ENCODE measurements around the gene RAPGEF3. TPM values are rescaled to one million over a fixed set of nuclear protein-coding genes. Genes with fewer than 3 reads are reported as not detected.

Gene RAPGEF3
- 2.9 and 6.1 TPM in 2 replicates for total RNA-seq (2014; rRNA removed; shearing (Covaris generic); ENCODE audit: low replicate concordance)

GRCh38 chr12:47758834-47759690, at the start of gene RAPGEF3:
Gene RAPGEF3, minus strand, starts transcription at chr12:47758880. Its CDS starts 324 bp downstream, at chr12:47758556.
- H3K4me3 ChIP-seq = peak within 1 kb of the TSS; percentile 61

DNA sequence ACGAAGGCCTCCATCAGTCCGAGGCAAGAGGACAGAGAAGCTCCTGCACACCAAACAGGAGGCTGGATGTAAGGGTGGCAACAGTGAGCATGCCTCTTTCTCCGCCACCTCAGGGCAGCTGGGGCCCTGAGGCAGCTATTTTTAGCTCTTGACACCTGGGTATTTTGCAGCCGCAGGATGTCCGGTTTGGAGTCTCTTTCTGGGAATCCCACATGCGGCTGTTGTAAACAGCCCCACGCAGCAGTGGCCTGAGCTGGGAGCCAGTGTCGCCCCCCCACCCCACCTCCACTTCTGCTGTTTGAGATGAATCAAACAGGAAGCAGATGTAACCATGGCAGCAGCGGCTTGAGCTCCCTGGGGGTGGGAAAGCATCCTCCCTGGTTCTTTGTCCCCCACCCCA, 49.4 kb upstream of the RAPGEF3 start:
- no peak for DNase-seq
- Histone ChIP-seq H3K9me3 (no peaks in the 10 kb centered on the region), H3K27me3 (no peaks in the 10 kb centered on the region), H3K4me3 (no peak overlapping the region), H3K36me3 (peaks cover 35% of the 10 kb centered on the region)

More at GRCh38 chr12:47758834-47759690, at the start of gene RAPGEF3:
- Histone ChIP-seq H3K9me3 (no peaks in the 10 kb centered on the region), H3K27me3 (no peaks in the 10 kb centered on the region), H3K36me3 (no peaks in the 10 kb centered on the region)
- peak; percentile 93 for DNase-seq

- no peak for DNase-seq
- H3K9me3 ChIP-seq = no peaks in the 10 kb centered on the region
- peaks cover 37% of the 10 kb centered on the region for H3K36me3 ChIP-seq
- no peaks in the 10 kb centered on the region for H3K27me3 ChIP-seq
- H3K4me3 ChIP-seq = no peak overlapping the region
Observed at GRCh38 chr12:47807338-47807737, 48.7 kb upstream of the RAPGEF3 start.

DNA sequence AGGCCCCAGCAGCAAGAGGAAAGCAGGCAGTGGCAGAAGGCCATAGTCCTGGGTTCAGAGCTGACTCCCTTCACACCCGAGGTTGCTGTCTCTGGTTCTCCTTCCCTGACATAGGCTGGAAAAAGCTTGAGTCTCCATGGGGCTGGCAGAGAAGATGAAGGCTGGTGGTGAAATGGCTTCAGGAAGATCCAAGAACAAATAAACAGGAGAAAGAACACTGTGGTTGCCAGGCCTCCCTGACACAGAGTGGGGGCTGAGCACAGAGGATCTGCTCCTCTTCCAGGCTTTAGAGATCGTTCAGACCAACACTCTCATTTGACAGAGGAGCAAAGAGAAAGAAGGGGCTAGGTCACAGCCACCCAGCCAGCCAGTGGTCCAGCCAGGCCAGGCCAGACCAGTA, 46.7 kb upstream of the RAPGEF3 start:
- Histone ChIP-seq H3K36me3 (peaks cover 38% of the 10 kb centered on the region), H3K4me3 (no peak overlapping the region), H3K9me3 (no peaks in the 10 kb centered on the region), H3K27me3 (no peaks in the 10 kb centered on the region)
- peak; percentile 30 for DNase-seq

GRCh38 chr12:47804171-47804570, 45.5 kb upstream of the RAPGEF3 start:
- no peaks in the 10 kb centered on the region for H3K9me3 ChIP-seq
- H3K27me3 ChIP-seq = no peaks in the 10 kb centered on the region
- no peak for DNase-seq
- no peak overlapping the region for H3K4me3 ChIP-seq
- peaks cover 38% of the 10 kb centered on the region for H3K36me3 ChIP-seq

DNA sequence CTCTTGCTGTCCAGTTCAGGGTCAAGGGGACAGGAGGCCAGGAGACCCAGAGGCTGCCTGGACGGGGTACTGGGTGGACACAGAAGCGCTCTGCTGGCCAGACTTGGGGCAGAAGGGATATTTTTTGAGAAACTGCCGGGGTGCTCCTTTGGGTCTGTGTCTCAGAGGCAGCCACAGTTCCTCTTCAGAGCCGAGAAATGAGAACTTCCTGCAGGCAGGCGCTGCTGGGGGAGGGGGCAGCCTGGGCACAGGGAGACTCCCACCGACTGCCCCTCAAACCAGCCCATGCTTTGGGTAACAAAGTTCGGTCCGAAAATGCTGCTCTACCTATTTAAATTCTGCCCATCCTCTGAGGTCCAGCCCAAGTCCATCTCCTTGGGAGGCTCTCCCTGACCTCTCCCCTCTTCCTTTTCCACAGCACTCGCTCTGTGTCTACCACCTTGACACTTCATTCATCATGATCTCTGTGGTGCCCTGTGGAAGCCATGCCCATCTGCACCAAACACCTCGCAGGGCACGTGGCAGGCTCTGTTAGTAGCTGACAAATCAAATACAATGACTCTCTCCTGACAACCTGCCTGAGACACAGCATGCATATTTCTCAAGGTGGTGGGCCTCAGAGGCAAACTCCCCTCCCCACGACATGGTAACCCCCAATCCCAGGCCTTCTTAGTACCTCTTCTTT, 44.7 kb upstream of the RAPGEF3 start:
- Histone ChIP-seq H3K4me3 (no peak overlapping the region), H3K36me3 (peaks cover 39% of the 10 kb centered on the region), H3K9me3 (no peaks in the 10 kb centered on the region), H3K27me3 (no peaks in the 10 kb centered on the region)
- no peak for DNase-seq

- H3K36me3 ChIP-seq = peaks cover 42% of the 10 kb centered on the region
- no peaks in the 10 kb centered on the region for H3K9me3 ChIP-seq
- no peak for DNase-seq
Observed at GRCh38 chr12:47802312-47802711, 43.6 kb upstream of the RAPGEF3 start.

GRCh38 chr12:47801904-47802246, 43.2 kb upstream of the RAPGEF3 start:
- Histone ChIP-seq H3K4me3 (no peak overlapping the region), H3K9me3 (no peaks in the 10 kb centered on the region), H3K36me3 (peaks cover 44% of the 10 kb centered on the region), H3K27me3 (no peaks in the 10 kb centered on the region)
- DNase-seq = no peak

More at GRCh38 chr12:47802312-47802711, 43.6 kb upstream of the RAPGEF3 start:
- H3K27me3 ChIP-seq = no peaks in the 10 kb centered on the region
- H3K4me3 ChIP-seq = no peak overlapping the region

DNA sequence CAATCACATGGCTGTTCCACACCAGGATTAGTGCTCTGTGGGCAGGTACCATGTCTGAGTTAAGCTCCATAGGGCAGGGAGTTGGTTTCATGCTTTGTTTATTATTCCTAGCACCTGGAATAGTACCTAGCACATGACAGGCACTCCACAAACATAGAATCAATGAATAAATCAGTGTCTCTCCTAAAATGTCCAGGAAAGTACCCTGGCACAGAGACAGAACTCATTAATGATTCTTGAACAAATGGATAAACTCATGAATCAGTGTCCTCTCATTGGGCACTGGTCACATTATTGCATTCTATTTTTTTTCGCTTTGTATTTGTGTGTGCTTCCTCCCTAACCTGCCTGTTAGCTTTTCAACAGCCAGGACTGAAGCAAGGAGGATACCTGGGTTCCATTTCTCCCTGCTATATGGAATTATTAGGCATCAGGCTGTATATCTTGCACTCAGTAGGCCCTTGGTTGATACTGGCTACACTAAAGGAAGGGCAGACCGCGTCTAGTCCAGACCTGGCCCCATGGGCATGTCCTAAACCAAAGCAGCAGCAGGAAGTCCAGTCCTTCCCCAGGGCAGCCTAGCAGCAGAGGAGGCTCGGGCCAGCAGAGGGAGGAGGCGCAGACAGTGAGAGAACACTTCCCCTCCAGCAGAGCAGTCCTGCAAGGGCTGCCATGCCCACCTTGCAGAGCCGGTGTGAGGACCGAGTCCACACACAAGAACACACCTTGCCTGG, 42.7 kb upstream of the RAPGEF3 start:
- no peak for DNase-seq
- Histone ChIP-seq H3K4me3 (no peak overlapping the region), H3K36me3 (peaks cover 47% of the 10 kb centered on the region), H3K9me3 (no peaks in the 10 kb centered on the region), H3K27me3 (no peaks in the 10 kb centered on the region)

DNA sequence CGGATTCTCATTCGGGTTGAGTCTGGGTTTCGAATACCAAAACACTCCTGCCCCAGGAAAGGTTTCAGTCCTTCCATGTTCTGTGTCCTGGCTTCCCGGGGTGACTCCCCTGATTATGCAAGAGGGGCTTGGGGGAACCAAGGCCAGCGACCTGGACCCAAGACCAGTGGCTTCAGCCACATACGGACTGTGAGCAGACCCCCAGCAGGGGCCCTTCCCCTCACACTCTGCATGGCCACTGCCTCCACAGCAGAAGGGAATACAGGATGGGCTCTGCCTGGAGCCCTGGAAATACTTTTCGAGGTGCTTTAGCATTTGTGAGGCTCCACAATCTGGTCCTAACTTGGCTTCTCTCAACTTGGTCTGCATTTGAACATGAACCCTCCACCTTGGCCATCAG, 41.9 kb upstream of the RAPGEF3 start:
- Histone ChIP-seq H3K9me3 (no peaks in the 10 kb centered on the region), H3K4me3 (no peak overlapping the region), H3K27me3 (no peaks in the 10 kb centered on the region), H3K36me3 (peaks cover 48% of the 10 kb centered on the region)
- DNase-seq = no peak

DNA sequence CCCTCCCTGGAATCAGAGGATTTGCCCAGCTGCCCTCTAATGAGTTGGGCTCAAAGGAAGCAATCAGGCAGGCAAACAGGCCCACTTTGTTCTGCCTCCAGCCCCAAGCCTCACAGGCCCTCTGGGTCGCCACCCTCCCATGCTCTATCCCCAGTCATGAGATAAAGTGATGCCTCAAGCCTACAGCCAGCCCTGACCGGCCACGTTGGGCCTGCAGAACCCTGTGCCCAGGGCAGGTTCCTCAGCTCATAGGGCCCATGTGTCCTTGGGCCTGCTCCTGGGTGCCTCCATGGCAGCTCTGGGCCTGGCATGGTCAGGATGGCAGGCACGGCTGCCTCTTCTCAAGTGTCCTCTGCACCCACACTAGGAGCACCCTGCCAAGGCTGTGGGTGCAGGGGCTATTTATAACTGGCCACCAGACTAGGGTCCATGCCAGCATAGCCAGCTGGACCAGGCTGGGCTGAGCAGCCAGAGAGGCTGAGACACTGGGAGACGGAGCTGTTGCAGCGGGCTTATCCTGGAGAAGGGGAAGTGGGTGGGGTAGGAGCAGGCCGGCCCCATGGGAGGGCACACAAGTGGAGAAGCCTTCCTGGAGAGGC, 40.8 kb upstream of the RAPGEF3 start:
- H3K27me3 ChIP-seq = no peaks in the 10 kb centered on the region
- H3K9me3 ChIP-seq = no peaks in the 10 kb centered on the region
- DNase-seq = peak; percentile 62
- peaks cover 54% of the 10 kb centered on the region for H3K36me3 ChIP-seq
- no peak overlapping the region for H3K4me3 ChIP-seq

DNA sequence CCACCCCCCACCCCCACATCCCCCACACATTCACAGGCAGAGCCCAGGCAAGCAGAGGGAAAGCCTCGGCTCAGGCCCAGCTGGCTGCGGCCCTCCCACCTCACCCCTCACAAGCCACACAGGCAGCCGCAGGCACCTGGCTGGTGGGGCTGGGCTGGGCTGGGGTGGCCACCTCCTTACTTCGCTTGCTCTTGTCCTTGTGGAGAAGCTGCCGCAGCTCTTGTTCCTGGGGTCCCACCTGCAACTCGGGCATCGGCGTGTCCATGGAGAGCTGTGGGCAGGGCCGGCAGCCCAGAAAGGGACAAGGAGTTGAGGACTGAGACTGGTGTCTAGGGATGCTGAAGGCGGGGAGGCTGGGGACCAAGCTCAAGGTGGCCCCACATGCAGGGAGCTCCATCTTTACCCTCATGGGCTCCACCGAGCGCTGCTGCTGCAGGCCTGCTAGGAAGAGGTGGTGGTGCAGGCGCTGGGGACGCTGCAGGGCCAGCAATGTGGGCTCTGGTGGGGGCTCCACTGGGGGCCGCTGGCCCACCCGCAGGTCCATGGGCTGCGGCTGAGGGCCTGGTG, 39.8 kb upstream of the RAPGEF3 start:
- Histone ChIP-seq H3K4me3 (no peak overlapping the region), H3K27me3 (no peaks in the 10 kb centered on the region), H3K36me3 (peaks cover 55% of the 10 kb centered on the region), H3K9me3 (no peaks in the 10 kb centered on the region)
- no peak for DNase-seq

DNA sequence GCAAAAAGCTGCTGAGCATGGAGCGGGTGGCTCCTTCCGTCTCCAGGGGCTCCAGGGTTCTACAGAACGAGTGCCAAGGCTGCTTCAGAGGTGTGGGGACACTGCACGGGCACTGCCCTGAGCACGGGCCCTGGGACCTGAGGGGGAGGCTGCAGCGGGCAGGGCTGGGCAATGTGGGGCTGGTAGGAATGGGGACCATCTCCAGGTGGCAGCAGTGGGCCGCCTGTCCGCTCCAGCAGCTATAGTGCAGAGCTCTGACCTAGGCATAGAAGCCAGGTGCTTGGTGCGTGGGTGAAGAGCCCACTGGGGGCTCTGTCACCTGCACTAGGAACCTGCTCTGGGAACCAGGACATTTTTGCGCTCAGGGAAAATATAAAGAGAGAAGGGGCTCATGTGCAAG, 38.8 kb upstream of the RAPGEF3 start:
- Histone ChIP-seq H3K27me3 (no peaks in the 10 kb centered on the region), H3K9me3 (no peaks in the 10 kb centered on the region), H3K4me3 (no peak overlapping the region), H3K36me3 (peaks cover 55% of the 10 kb centered on the region)
- no peak for DNase-seq

GRCh38 chr12:47795814-47796411, 37.2 kb upstream of the RAPGEF3 start:
- peaks cover 47% of the 10 kb centered on the region for H3K36me3 ChIP-seq
- no peak overlapping the region for H3K4me3 ChIP-seq
- DNase-seq = no peak
- H3K9me3 ChIP-seq = no peaks in the 10 kb centered on the region
- no peaks in the 10 kb centered on the region for H3K27me3 ChIP-seq

DNA sequence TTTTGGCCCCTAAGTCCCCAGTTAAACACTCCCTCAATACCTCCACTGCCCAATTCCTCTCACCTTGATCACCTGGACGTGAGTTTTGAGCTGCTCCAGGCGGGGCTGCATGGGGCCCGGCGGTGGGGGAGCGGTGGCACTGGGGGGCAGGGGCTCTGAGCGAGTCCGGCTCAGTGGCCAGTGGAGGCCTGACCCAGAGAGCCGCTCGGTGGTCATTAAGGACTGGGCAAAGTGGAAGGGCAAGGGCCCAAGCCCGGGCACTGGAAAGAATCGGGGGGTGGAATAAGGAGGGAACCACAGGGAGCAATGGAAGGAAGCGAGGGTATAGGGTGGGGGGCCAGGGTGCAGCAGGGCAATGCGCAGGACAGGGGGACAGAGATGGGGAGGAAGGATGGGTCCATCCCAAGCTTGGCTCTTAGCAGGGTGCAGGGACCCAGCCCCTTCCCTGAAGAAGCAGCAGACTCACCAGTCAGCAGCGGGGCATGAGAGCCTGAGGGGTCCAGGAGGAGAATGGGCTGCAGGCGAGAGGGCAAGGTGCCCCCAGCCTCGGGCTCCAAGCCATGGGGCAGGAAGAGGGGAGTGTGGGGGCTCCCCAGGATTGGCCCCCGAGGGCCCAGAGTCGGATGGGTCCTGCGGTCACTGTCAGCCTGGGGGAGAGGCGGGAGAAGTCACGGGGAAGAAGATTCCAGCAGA, 36.6 kb upstream of the RAPGEF3 start:
- Histone ChIP-seq H3K9me3 (no peaks in the 10 kb centered on the region), H3K4me3 (no peak overlapping the region), H3K27me3 (no peaks in the 10 kb centered on the region), H3K36me3 (peaks cover 45% of the 10 kb centered on the region)
- no peak for DNase-seq

GRCh38 chr12:47794679-47795078, 36.0 kb upstream of the RAPGEF3 start:
- Histone ChIP-seq H3K9me3 (no peaks in the 10 kb centered on the region), H3K27me3 (no peaks in the 10 kb centered on the region), H3K4me3 (no peak overlapping the region), H3K36me3 (peaks cover 48% of the 10 kb centered on the region)
- no peak for DNase-seq
